H9 (cell line): ENCODE measurements around the gene RPRD2. TPM values are rescaled to one million over a fixed set of nuclear protein-coding genes. Genes with fewer than 3 reads are reported as not detected.

Experiments
- DNase-seq: peaks from one replicate; pipeline ENCODE4 v3.0.0-alpha.2; 2017
- H2AFZ ChIP-seq: one replicate; pipeline ENCODE4 v1.6.1; 2013; ENCODE audit warnings: mild to moderate bottlenecking, low read length, control low read depth, moderate library complexity
- H2AK5ac ChIP-seq: 2 replicates; pipeline ENCODE4 v1.6.1; 2013; ENCODE audit warnings: low read length, control low read depth, mixed read lengths; ENCODE audit not compliant: insufficient read length
- H2BK120ac ChIP-seq: one replicate; pipeline ENCODE4 v1.6.1; 2013; ENCODE audit warnings: low read depth, mild to moderate bottlenecking, low read length, control low read depth, inconsistent platforms; ENCODE audit not compliant: poor library complexity, severe bottlenecking
- H2BK12ac ChIP-seq: 2 replicates; pipeline ENCODE4 v1.6.1; 2013; ENCODE audit warnings: low read length, control low read depth, mixed read lengths, low read depth; ENCODE audit not compliant: insufficient read length
- H2BK15ac ChIP-seq: 2 replicates; pipeline ENCODE4 v1.6.1; 2013; ENCODE audit warnings: low read depth, low read length, control low read depth
- H2BK20ac ChIP-seq: one replicate; pipeline ENCODE4 v1.6.1; 2013; ENCODE audit warnings: low read depth, mild to moderate bottlenecking, low read length, control low read depth, inconsistent platforms; ENCODE audit not compliant: poor library complexity, severe bottlenecking
- H2BK5ac ChIP-seq: 2 replicates; pipeline ENCODE4 v1.6.1; 2013; ENCODE audit warnings: low read length, control low read depth, mixed read lengths; ENCODE audit not compliant: insufficient read length
- H3K14ac ChIP-seq: 2 replicates; pipeline ENCODE4 v1.6.1; 2013; ENCODE audit warnings: low read length, control low read depth; ENCODE audit not compliant: insufficient read depth
- H3K18ac ChIP-seq: 2 replicates; pipeline ENCODE4 v1.6.1; 2013; ENCODE audit warnings: low read depth, mild to moderate bottlenecking, mixed read lengths, low read length, control low read depth; ENCODE audit not compliant: insufficient read length
- H3K23ac ChIP-seq: 2 replicates; pipeline ENCODE4 v1.6.1; 2013; ENCODE audit warnings: low read length, control low read depth, mixed read lengths, low read depth; ENCODE audit not compliant: insufficient read length
- H3K23me2 ChIP-seq: 2 replicates; pipeline ENCODE4 v1.6.1; 2013; ENCODE audit warnings: low read depth, mild to moderate bottlenecking, mixed read lengths, low read length, control low read depth; ENCODE audit not compliant: insufficient read length, poor library complexity, severe bottlenecking
- H3K27ac ChIP-seq: 2 replicates; pipeline ENCODE4 v1.5.1; 2013; ENCODE audit warnings: low read length, control low read depth, mixed read lengths, low read depth; ENCODE audit not compliant: insufficient read length
- H3K27me3 ChIP-seq: 2 replicates; pipeline ENCODE4 v1.6.1; 2013; ENCODE audit warnings: low read length, control low read depth, inconsistent platforms; ENCODE audit not compliant: insufficient read depth
- H3K4ac ChIP-seq: 2 replicates; pipeline ENCODE4 v1.6.1; 2013; ENCODE audit warnings: low read depth, mild to moderate bottlenecking, control low read depth, inconsistent platforms, low read length, moderate library complexity
- H3K4me1 ChIP-seq: 2 replicates; pipeline ENCODE4 v1.6.1; 2013; ENCODE audit warnings: low read length, control low read depth, inconsistent platforms; ENCODE audit not compliant: insufficient read depth
- H3K4me2 ChIP-seq: 2 replicates; pipeline ENCODE4 v1.6.1; 2013; ENCODE audit warnings: low read length, control low read depth, mixed read lengths; ENCODE audit not compliant: insufficient read length, insufficient read depth
- H3K56ac ChIP-seq: 2 replicates; pipeline ENCODE4 v1.6.1; 2013; ENCODE audit warnings: low read depth, mild to moderate bottlenecking, mixed read lengths, low read length, control low read depth; ENCODE audit not compliant: insufficient read length
- H3K79me1 ChIP-seq: 2 replicates; pipeline ENCODE4 v1.6.1; 2013; ENCODE audit warnings: low read depth, mild to moderate bottlenecking, moderate library complexity, low read length, control low read depth, inconsistent platforms; ENCODE audit not compliant: insufficient read depth, poor library complexity, severe bottlenecking
- H3K79me2 ChIP-seq: 2 replicates; pipeline ENCODE4 v1.6.1; 2013; ENCODE audit warnings: low read length, control low read depth, inconsistent platforms; ENCODE audit not compliant: insufficient read depth
- H3K9ac ChIP-seq: 2 replicates; pipeline ENCODE4 v1.6.1; 2013; ENCODE audit warnings: low read length, control low read depth, mixed read lengths; ENCODE audit not compliant: insufficient read length; ENCODE audit errors: extremely low read depth
- H3K9me3 ChIP-seq: one replicate; pipeline ENCODE4 v1.6.1; 2013; ENCODE audit warnings: low read depth, low read length, inconsistent platforms; ENCODE audit not compliant: control insufficient read depth
- H3T11ph ChIP-seq: one replicate; pipeline ENCODE4 v1.6.1; 2013; ENCODE audit warnings: mild to moderate bottlenecking, low read length, control low read depth, inconsistent platforms
- H4K20me1 ChIP-seq: one replicate; pipeline ENCODE4 v1.6.1; 2013; ENCODE audit not compliant: control insufficient read depth, insufficient read length, insufficient read depth
- H4K5ac ChIP-seq: 2 replicates; pipeline ENCODE4 v1.6.1; 2013; ENCODE audit warnings: low read depth, mild to moderate bottlenecking, mixed read lengths, low read length, control low read depth; ENCODE audit not compliant: insufficient read length
- H4K8ac ChIP-seq: replicated peaks from 2 replicates; pipeline ENCODE4 v1.6.1; 2013; ENCODE audit warnings: low read length, control low read depth, mixed read lengths, low read depth; ENCODE audit not compliant: insufficient read length
- H4K91ac ChIP-seq: 2 replicates; pipeline ENCODE4 v1.6.1; 2013; ENCODE audit warnings: low read depth, mild to moderate bottlenecking, moderate library complexity, mixed read lengths, low read length, control low read depth; ENCODE audit not compliant: insufficient read length
- H3K27ac Mint-ChIP-seq, 3 experiments: 2 replicates in 2 of 3; 3 replicates in 1 of 3; pipeline ENCODE4 v1.8.0; 2020 to 2021; ENCODE audit warnings: mixed read lengths in 3 of 3, mild to moderate bottlenecking in 1 of 3, moderate library complexity in 1 of 3
- H3K27me3 Mint-ChIP-seq: 2 replicates; pipeline ENCODE4 v1.8.0; 2021; ENCODE audit warnings: low read depth, mild to moderate bottlenecking, moderate library complexity, mixed read lengths
- H3K36me3 Mint-ChIP-seq, 3 experiments: 2 replicates in 2 of 3; 3 replicates in 1 of 3; pipeline ENCODE4 v1.8.0; 2020 to 2021; ENCODE audit warnings: low read depth in 3 of 3, mixed read lengths in 3 of 3; ENCODE audit not compliant: insufficient read depth in 1 of 3
- H3K4me1 Mint-ChIP-seq, 2 experiments: 2 replicates each; pipeline ENCODE4 v1.8.0; 2020; ENCODE audit warnings: mixed read lengths in 2 of 2
- H3K4me3 Mint-ChIP-seq, 2 experiments: 2 replicates in 1 of 2; 3 replicates in 1 of 2; pipeline ENCODE4 v1.8.0; 2020 to 2021; ENCODE audit warnings: mild to moderate bottlenecking in 2 of 2, mixed read lengths in 2 of 2, moderate library complexity in 1 of 2
- H3K9me3 Mint-ChIP-seq, 2 experiments: 2 replicates in 1 of 2; 3 replicates in 1 of 2; pipeline ENCODE4 v1.8.0; 2020; ENCODE audit warnings: mild to moderate bottlenecking in 2 of 2, mixed read lengths in 2 of 2, moderate library complexity in 1 of 2
- CTCF ChIP-seq: fragments of 200-600 bp; sonication (generic); conservative IDR thresholded peaks from 3 replicates; pipeline ENCODE4 v1.8.0; 2021; ENCODE audit warnings: antibody characterized with exemption, mild to moderate bottlenecking
- WGBS: extraction: QIAGEN DNeasy Blood & Tissue Kit; methylation state at CpG from one replicate; pipeline ENCODE4 v1.1.7; 2013; ENCODE audit warnings: missing lambda C conversion rate, low lambda C conversion rate, mixed read lengths; ENCODE audit not compliant: insufficient read length; ENCODE audit errors: extremely low coverage; 5-methylcytosine and 5-hydroxymethylcytosine counted together
- total RNA-seq: library from RNA; stranded (reverse); gene quantifications from 2 replicates; pipeline ENCODE4 v1.2.1, GENCODE V29; 2021

RPRD2 gene
- total RNA-seq, 1 experiment from 2014 or later, result 39.0 TPM

- H3K79me1 ChIP-seq, result no peaks in the 10 kb centered on the region
- H2AK5ac ChIP-seq, result no peak within 1 kb of the TSS
- H4K91ac ChIP-seq, result no peak within 1 kb of the TSS
- no peak within 1 kb of the TSS for H3T11ph ChIP-seq
- peak within 1 kb of the TSS; percentile 96 for H3K4me2 ChIP-seq
- peaks cover 9 to 13% of the 10 kb centered on the region in 2 experiments for H3K4me1 Mint-ChIP-seq
- no peak within 1 kb of the TSS for H3K56ac ChIP-seq
- H2BK5ac ChIP-seq, result no peak within 1 kb of the TSS
- peak within 1 kb of the TSS; percentile 72 to 96 (median 92); a peak in 6 of 7 replicates for H3K27ac Mint-ChIP-seq
- peaks cover 2% of the 10 kb centered on the region; the same call in 1 of the 2 replicates for H3K4me1 ChIP-seq
- peak within 1 kb of the TSS; percentile 92 for H3K14ac ChIP-seq
- H2BK20ac ChIP-seq, result no peak within 1 kb of the TSS
- peak within 1 kb of the TSS; percentile 22 for H2AFZ ChIP-seq
- no peak for TF ChIP-seq CTCF
- peak within 1 kb of the TSS; percentile 91 for H3K4me3 Mint-ChIP-seq
- peaks cover 0 to 11% (median 0%) of the 10 kb centered on the region in 3 experiments; a peak in 4 of 7 replicates for H3K36me3 Mint-ChIP-seq
- H3K23me2 ChIP-seq, result peaks cover 12% of the 10 kb centered on the region
- H3K79me2 ChIP-seq, result no peaks in the 10 kb centered on the region
- peak; percentile 98 for DNase-seq
- H2BK12ac ChIP-seq, result no peak within 1 kb of the TSS
- no peaks in the 10 kb centered on the region for H3K9me3 ChIP-seq
- H4K8ac ChIP-seq, result no peak within 1 kb of the TSS
- H3K27me3 Mint-ChIP-seq, result peaks cover 1% of the 10 kb centered on the region; the same call in 1 of the 2 replicates
- H3K23ac ChIP-seq, result no peak within 1 kb of the TSS
- H3K4ac ChIP-seq, result no peak within 1 kb of the TSS
- peak within 1 kb of the TSS; percentile 67 for H3K9ac ChIP-seq
- no peak within 1 kb of the TSS for H2BK120ac ChIP-seq
- H3K18ac ChIP-seq, result peak within 1 kb of the TSS; percentile 59
- no peak within 1 kb of the TSS for H4K5ac ChIP-seq
- no peak within 1 kb of the TSS for H2BK15ac ChIP-seq
- H3K27me3 ChIP-seq, result no peaks in the 10 kb centered on the region
- no peaks in the 10 kb centered on the region for H3K9me3 Mint-ChIP-seq
- WGBS, result no CpG with 5 or more reads among the region's 54 CpGs
- no peak within 1 kb of the TSS for H3K27ac ChIP-seq
- peaks cover 2% of the 10 kb centered on the region for H4K20me1 ChIP-seq
These were observed 151.5 kb downstream of the RPRD2 start, which contains the start of gene FALEC for GRCh38 chr1:150515328-150516049. FALEC (plus strand) TSS chr1:150515752.
